Jurkat, Clone E6-1 (cell line): Measurements from ENCODE around the gene CCDC141.

Source experiments
- DNase-seq: peaks from one replicate; pipeline ENCODE4 v3.0.0-alpha.2; 2011; ENCODE audit warnings: low read depth, low spot score
- H3K4me3 ChIP-seq: 2 replicates; pipeline ENCODE4 v1.5.1; 2011; ENCODE audit warnings: mild to moderate bottlenecking, low read length, control low read depth, moderate library complexity

The CCDC141 gene

GRCh38 chr2:178923546-178923945 lies 126.4 kb downstream of the CCDC141 start:
- H3K4me3 ChIP-seq, result no peak overlapping the region
- no peak for DNase-seq

DNA sequence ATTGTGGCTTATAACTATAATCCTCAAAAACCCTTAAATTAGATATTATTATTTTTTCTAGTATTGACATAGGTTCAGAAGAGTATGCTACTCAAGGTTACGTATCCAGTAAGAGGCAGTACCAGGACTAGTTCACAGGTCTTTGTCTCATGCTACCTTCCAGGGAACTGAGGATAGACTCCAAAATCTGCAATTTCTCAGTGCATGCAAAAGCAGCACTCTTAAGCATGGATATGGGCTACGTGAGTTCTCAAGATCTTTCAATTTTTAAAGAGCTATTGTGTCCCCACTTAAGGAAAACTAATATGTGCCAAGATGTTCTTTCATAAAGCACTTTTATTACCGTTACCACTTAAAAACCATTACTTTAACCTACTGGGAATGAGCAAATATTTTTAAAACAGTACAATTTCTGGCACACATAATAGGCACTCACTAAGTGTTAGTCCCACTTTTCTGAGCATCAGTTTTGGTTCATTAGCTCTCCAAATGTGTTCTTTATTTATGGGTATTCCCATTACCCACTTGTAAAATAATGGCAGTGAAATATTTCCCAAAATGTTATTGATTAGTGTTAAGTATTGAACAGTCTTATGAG lies 128.9 kb downstream of the CCDC141 start:
- H3K4me3 ChIP-seq, result no peak overlapping the region
- no peak for DNase-seq

- H3K4me3 ChIP-seq, result no peak overlapping the region
- no peak for DNase-seq
These were observed 132.4 kb downstream of the CCDC141 start for GRCh38 chr2:178917555-178917954.

GRCh38 chr2:178915423-178916173 lies 134.3 kb downstream of the CCDC141 start:
- H3K4me3 ChIP-seq, result no peak overlapping the region
- no peak for DNase-seq

DNA sequence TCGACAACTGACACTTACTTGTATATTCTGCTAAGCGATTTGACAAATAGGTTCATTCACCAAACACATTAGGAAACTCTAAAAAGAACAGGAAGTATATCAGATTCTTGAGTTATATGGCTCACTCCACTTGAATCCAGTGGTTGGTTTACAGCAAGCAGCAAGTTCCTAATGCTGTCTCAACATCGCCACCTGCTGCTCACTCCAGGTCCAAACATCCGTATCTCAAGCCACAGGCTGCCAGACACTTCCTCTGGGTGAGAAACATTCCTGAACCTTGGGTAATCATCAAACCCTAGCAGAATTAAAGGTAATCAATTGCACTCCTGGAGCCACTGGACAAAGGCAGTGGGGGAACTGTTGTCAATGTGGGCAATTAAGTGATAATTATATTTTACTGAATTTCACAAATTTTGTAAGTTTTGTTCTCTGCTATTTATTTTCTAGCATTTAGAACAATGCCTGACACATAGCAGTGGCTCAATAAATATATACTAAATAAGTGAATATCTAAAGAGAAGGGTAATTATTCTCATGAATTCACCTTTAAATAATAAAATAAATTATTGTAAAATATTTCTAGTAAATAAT lies 135.6 kb downstream of the CCDC141 start:
- H3K4me3 ChIP-seq, result no peak overlapping the region
- peak; percentile 69 for DNase-seq

DNA sequence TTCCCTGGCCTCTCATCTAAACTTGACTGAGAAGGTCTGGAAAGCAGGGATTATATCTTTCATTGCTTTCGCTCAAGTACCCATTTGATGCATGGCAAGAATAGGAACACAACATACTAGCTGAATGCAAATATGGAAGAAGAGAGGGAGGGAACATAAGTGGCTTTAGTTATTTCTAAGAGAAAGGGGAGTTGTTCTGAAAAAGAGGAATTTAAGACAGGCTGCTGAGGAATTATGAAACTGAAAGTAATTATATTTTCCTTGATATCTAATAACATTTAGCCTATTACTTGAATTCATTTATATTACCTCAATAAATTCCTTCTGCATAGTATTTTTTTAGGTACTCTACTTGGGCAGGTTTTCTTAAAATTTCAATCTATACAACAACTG lies 136.9 kb downstream of the CCDC141 start:
- no peak overlapping the region for H3K4me3 ChIP-seq
- no peak for DNase-seq

- H3K4me3 ChIP-seq, result no peak overlapping the region
- DNase-seq, result no peak
These were observed 137.4 kb downstream of the CCDC141 start for GRCh38 chr2:178912416-178913048.

DNA sequence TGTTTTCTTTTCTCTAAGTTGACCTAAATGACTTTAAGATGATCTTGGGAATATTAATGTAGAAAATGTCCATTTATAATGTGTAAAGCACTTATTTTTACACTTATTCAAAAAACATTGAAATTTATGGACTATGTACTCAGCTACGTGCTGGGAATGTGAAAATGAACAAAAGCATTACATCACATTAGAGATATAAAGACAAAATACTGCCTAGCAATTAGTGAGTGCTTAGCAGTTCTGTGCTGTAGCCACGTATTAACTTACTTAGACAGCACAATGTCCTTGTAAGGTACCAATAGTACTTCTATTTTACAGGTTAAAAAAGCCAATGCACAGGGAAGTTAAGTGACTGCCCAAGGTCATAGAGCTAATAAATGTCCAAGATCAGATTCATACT lies 138.9 kb downstream of the CCDC141 start:
- no peak for DNase-seq
- no peak overlapping the region for H3K4me3 ChIP-seq

- no peak overlapping the region for H3K4me3 ChIP-seq
- no peak for DNase-seq
These were observed 139.9 kb downstream of the CCDC141 start for GRCh38 chr2:178910005-178910404.

- H3K4me3 ChIP-seq, result no peak overlapping the region
- DNase-seq, result no peak
These were observed 140.4 kb downstream of the CCDC141 start for GRCh38 chr2:178909507-178909906.

- H3K4me3 ChIP-seq, result no peak overlapping the region
- no peak for DNase-seq
These were observed 141.1 kb downstream of the CCDC141 start for GRCh38 chr2:178908810-178909209.

DNA sequence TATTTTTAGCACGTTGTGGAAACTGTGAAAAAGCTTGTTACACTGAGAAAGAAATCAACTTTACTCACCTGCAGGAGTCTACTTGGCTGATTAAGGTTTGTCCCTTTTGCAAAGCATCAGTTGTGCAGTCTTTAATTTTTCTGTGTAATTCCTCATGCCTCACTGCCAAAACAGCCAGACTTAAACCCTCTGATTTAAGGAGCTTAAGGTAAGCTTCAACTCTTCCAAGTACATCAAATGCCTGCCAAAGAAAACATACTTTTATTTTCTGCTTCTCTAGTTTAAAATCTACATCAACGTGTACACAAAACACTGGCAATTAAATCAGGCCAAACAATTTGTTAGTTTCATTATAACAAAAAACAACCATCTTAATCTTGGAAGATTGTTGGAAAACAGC lies 144.7 kb downstream of the CCDC141 start:
- DNase-seq, result no peak
- no peak overlapping the region for H3K4me3 ChIP-seq

DNA sequence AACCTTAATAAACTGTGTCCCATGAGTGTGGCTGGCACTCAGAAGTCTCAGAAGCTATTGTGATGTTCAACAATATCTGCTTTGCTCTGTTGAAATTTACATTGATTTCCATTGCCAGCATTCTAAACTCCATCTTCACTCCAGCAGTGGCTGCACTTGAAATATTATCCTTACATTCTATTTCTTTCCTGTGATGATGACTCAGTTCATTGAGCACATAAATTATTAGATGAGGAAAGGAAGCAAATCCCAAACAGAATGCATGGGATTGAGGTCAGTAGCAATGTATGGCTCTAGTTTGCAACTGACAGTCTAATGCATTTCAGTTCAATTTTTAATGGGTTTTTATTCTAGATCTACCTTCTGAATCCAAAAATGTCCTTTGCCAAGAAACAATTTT lies 150.3 kb downstream of the CCDC141 start:
- DNase-seq, result no peak
- H3K4me3 ChIP-seq, result no peak overlapping the region

DNA sequence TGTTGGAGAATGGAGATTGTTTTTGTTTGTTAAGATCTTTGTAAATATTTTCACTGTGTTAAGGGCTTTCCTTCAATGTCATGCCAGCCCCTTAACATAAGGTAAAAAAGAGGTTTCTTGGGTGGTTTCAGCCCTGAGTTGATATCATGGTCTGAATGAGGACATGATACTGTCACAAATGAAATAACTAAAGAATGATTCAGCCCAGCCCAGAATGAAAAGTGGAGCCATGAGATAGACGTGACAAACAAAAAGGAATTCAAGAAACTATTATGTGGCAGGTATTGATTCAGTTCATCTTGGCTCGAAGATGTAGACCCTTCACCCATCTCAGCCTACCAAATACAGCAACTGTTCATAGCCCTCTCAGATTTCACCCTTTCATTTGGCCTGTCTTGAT lies 154.1 kb downstream of the CCDC141 start:
- no peak for DNase-seq
- no peak overlapping the region for H3K4me3 ChIP-seq

GRCh38 chr2:178895171-178895570 lies 154.8 kb downstream of the CCDC141 start:
- no peak overlapping the region for H3K4me3 ChIP-seq
- no peak for DNase-seq

DNA sequence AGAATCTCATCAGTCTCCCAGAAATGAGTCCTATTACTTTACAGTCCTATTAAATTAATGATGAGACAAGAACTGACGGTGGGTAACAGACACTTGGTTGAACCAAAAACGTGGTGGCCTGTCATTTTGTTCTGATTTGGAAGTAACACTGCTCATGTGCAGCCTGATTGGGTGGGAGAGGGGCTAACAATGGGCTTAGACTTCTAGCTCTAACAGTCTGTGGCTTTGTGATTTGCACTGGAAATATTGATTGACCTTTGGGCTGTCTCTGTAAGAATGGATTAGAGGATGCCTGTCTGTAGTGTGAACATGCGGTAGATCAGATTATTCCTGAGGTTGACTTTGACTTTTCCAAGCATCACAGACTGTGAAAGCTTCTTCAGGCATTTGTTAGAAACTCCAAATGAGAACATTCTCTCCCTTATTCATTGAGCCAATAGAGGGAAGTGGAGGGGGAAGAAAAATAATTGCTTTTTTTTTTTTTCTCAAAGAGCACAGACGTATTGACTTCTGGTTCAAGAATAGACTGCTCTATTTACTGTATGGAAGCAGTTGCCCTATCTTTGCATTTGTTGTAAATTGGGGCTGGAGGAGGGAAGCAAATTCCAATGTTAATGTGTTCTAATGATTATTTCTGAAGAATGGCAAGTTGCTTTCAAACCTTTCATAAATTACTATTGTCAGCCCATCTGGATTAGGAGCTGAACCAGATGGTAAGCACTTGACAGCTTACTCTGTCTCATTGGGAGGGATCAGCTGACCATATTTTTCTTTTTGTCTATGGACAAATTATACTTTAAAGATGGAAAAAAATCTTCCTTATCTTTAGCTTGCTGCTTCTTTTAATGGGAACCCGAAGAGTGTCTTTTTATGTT lies 156.9 kb downstream of the CCDC141 start:
- DNase-seq, result no peak
- no peak overlapping the region for H3K4me3 ChIP-seq

GRCh38 chr2:178891959-178892485 lies 157.9 kb downstream of the CCDC141 start:
- H3K4me3 ChIP-seq, result no peak overlapping the region
- no peak for DNase-seq

GRCh38 chr2:178891265-178891958 lies 158.5 kb downstream of the CCDC141 start:
- peak; percentile 62 for DNase-seq
- H3K4me3 ChIP-seq, result no peak overlapping the region

DNA sequence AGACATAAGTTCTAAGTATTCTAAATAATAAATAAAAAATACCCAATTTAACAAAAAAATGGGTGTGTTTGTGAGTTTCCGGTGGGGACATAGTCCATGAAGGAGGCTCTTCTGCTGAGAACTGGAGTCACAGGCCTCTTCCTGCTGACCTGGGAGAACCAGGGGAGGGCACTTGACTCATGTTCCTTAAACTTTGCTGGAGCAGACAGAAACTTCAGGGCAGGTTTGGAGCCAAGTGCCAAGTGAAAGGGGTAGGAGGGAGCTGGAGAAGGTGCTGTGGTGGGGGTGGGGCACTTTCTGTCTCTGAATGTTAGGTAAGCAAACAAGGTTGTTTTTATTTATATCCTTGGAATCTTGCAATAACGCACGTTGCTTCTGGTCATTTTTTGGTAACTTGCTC lies 163.9 kb downstream of the CCDC141 start:
- DNase-seq, result no peak
- no peak overlapping the region for H3K4me3 ChIP-seq
